ENCODE measurements around the gene ZNF140. TPM values are rescaled to one million over a fixed set of nuclear protein-coding genes. Genes with fewer than 3 reads are reported as not detected.

Gene ZNF140
- total RNA-seq, 1 donor from 2014 or later: 21.4 TPM

DNA sequence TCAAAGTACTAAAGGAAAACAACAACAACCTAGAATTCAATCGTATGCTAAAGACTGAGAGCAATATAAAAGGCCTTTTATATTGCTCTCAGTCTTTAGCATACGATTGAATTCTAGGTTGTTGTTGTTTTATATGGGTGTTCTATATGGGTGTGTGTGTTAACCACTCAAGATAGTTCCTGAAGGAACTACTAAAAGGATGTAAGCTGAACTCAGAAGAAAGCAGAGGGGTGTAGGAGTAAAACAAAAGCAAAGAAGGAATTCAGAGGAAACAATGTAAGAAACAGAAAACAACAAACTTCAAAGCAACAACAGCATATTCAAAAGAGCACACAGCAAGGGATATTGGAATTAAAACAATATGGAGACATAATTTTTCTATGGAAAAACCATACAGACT, 44.0 kb downstream of the ZNF140 start:
- H3K27me3 ChIP-seq (ENCODE audit: control insufficient read depth in 3 of 3, insufficient read depth in 3 of 3, low read length in 3 of 3): no peaks in the 10 kb centered on the region
- H3K4me3 ChIP-seq (ENCODE audit: low read length in 3 of 3): peak overlapping the region in 1 of 3 donors; percentile 16
- no peak overlapping the region for H3K27ac ChIP-seq (ENCODE audit: low read depth, low read length)
- H3K36me3 ChIP-seq (ENCODE audit: control insufficient read depth in 3 of 3, insufficient read depth in 3 of 3, low read length in 3 of 3): peaks cover 44 to 52% (median 45%) of the 10 kb centered on the region in 3 donors
- no peak overlapping the region for H3K9ac ChIP-seq (ENCODE audit: low read depth in 1 of 3, low read length in 3 of 3)
- H3K9me3 ChIP-seq (ENCODE audit: control insufficient read depth in 3 of 3, low read length in 3 of 3): peaks cover 39 to 64% (median 39%) of the 10 kb centered on the region in 3 donors
- H3K4me1 ChIP-seq (ENCODE audit: control insufficient read depth in 3 of 3, insufficient read depth in 3 of 3, low read length in 3 of 3): peaks cover 0 to 2% (median 0%) of the 10 kb centered on the region in 3 donors

DNA sequence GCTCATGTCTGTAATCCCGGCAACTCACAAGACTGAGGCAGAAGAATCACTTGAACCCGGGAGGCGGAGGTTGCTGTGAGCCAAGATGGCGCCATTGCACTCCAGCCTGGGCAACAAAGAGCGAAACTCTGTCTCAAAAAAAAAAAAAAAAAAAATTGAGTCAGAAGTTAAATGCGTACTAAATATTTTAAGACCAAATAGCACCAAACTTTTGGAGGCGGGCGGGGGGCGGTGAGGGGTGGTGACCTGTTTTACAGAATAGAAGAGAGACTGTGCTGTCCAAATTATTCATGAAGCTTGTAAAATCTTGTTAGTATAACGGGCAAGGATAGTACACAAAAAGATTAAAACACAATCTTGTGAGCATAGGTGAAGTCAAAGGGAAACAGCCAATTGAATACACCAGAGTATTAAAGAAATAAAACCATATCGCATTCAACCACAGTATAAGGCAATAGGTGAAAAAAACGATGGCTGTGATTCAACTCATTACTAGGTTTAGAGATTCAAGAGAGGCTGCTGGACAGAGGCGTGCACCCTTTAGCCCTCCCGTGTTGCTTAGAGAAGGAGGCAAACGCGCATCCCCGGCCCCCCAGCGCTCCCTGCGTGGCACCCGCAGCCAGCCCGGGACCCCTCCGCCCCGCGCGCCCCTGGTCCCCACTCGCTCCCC, 48.8 kb downstream of the ZNF140 start:
- Histone ChIP-seq H3K36me3 (ENCODE audit: control insufficient read depth in 3 of 3, insufficient read depth in 3 of 3, low read length in 3 of 3) (peaks cover 26 to 28% (median 26%) of the 10 kb centered on the region in 3 donors), H3K4me3 (ENCODE audit: low read length in 3 of 3) (peak overlapping the region; percentile 72 to 97 (median 75)), H3K9me3 (ENCODE audit: control insufficient read depth in 3 of 3, low read length in 3 of 3) (peaks cover 21 to 31% (median 22%) of the 10 kb centered on the region in 3 donors), H3K4me1 (ENCODE audit: control insufficient read depth in 3 of 3, insufficient read depth in 3 of 3, low read length in 3 of 3) (peaks cover 0 to 2% (median 0%) of the 10 kb centered on the region in 3 donors), H3K9ac (ENCODE audit: low read depth in 1 of 3, low read length in 3 of 3) (peak overlapping the region; percentile 73 to 94 (median 87)), H3K27ac (ENCODE audit: low read depth, low read length) (peak overlapping the region; percentile 85), H3K27me3 (ENCODE audit: control insufficient read depth in 3 of 3, insufficient read depth in 3 of 3, low read length in 3 of 3) (no peaks in the 10 kb centered on the region)

DNA sequence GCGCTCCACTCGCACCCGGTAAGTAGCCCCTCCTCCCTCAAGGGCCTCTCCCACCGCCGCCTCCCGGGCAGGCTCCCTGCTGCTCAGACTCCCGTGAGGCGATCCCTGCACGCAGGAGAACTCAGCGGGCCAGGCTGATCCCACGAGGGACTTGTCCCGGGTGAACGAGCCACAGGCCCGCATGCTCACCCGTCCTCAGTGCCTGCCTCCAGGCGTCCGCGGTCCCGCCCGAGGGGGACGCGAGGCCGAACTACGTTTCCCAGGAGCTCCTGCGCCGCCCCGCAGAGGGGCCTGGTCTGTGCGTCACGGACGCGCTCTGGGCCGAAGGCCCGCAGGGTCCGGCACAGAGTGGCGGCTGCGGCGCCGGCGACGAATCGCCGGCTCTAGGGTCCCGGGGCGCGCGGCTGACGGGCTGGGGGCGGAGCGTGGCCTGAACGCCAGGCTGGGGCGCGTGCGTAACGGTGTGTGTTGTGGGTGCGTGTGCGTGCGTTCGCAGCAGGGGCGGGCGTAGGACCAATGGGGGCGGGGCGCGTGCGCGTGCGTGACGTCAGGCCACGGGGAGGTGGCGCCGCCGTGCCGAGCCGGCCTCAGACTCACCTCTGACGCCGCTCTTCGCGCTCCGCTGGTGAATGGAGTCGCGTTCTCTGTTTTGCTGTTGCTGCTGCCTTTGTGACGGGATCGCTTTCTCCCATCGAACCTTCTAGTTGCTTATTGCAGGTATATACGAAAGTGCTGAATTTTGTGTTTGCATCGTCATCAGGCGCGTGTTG, 49.5 kb downstream of the ZNF140 start, which contains the start of the genes ZNF10 and ZNF891:
Gene ZNF10 (plus strand): TSS at position 590 of the 770 bp plus-strand sequence. CDS start 13,866 bp downstream, outside the sequence.
Gene ZNF891 (minus strand): TSS at position 237 of the 770 bp plus-strand sequence. CDS start 8,356 bp downstream, outside the sequence.
- H3K36me3 ChIP-seq (ENCODE audit: control insufficient read depth in 3 of 3, insufficient read depth in 3 of 3, low read length in 3 of 3): peaks cover 28 to 35% (median 30%) of the 10 kb centered on the region in 3 donors

DNA sequence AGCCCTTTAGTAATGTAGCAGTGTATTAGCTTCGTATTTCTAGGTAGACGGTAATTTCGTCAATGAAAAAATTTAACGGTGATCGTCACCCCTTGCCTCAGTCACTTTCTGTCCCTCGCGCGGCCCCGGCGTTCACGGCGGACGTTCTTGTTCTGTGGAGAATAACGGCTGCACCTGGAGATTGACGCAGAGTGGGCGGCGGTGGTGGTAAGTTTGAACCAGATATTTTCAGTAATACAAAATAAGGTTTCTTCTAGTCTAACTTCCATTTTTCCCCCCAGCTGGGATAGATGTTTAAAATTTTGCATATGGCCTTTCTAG, 50.0 kb downstream of the ZNF140 start:
- peak overlapping the region; percentile 85 for H3K27ac ChIP-seq (ENCODE audit: low read depth, low read length)
- H3K4me3 ChIP-seq (ENCODE audit: low read length in 3 of 3): peak overlapping the region; percentile 75 to 98 (median 97)
- H3K9me3 ChIP-seq (ENCODE audit: control insufficient read depth in 3 of 3, low read length in 3 of 3): peaks cover 20 to 33% (median 25%) of the 10 kb centered on the region in 3 donors
- H3K27me3 ChIP-seq (ENCODE audit: control insufficient read depth in 3 of 3, insufficient read depth in 3 of 3, low read length in 3 of 3): no peaks in the 10 kb centered on the region
- peaks cover 29 to 35% (median 30%) of the 10 kb centered on the region in 3 donors for H3K36me3 ChIP-seq (ENCODE audit: control insufficient read depth in 3 of 3, insufficient read depth in 3 of 3, low read length in 3 of 3)
- peaks cover 0 to 2% (median 0%) of the 10 kb centered on the region in 3 donors for H3K4me1 ChIP-seq (ENCODE audit: control insufficient read depth in 3 of 3, insufficient read depth in 3 of 3, low read length in 3 of 3)
- H3K9ac ChIP-seq (ENCODE audit: low read depth in 1 of 3, low read length in 3 of 3): peak overlapping the region; percentile 73 to 94 (median 87)

More for the DNA sequence above, 49.5 kb downstream of the ZNF140 start, which contains the start of the genes ZNF10 and ZNF891:
- H3K9ac ChIP-seq (ENCODE audit: low read depth in 1 of 3, low read length in 3 of 3): peak within 1 kb of the TSS; percentile 73 to 94 (median 87)
- H3K4me3 ChIP-seq (ENCODE audit: low read length in 3 of 3): peak within 1 kb of the TSS; percentile 75 to 98 (median 97)
- peaks cover 20 to 32% (median 25%) of the 10 kb centered on the region in 3 donors for H3K9me3 ChIP-seq (ENCODE audit: control insufficient read depth in 3 of 3, low read length in 3 of 3)
- H3K27me3 ChIP-seq (ENCODE audit: control insufficient read depth in 3 of 3, insufficient read depth in 3 of 3, low read length in 3 of 3): no peaks in the 10 kb centered on the region
- H3K27ac ChIP-seq (ENCODE audit: low read depth, low read length): peak within 1 kb of the TSS; percentile 85
- H3K4me1 ChIP-seq (ENCODE audit: control insufficient read depth in 3 of 3, insufficient read depth in 3 of 3, low read length in 3 of 3): peaks cover 0 to 2% (median 0%) of the 10 kb centered on the region in 3 donors

DNA sequence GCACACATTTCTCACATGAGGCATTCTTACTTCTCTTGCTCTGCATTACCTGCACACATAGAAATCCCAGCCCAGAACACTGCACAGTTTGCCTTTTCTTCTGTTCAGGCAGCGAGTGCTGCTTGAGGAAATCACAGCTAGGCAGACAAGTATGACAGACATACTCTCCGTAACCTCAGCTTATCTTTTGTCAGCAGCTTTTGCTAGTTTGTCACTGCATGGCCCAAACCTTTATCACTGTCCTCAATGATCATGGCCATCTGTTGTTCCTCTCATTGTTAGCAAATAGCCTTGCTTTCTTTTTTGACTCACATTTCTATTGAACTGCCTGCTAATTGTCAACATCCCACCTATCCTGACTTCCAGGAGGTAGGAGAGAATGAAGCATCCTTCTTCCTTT, 55.0 kb downstream of the ZNF140 start:
- peaks cover 44 to 66% (median 62%) of the 10 kb centered on the region in 3 donors for H3K36me3 ChIP-seq (ENCODE audit: control insufficient read depth in 3 of 3, insufficient read depth in 3 of 3, low read length in 3 of 3)
- peaks cover 24 to 61% (median 30%) of the 10 kb centered on the region in 3 donors for H3K9me3 ChIP-seq (ENCODE audit: control insufficient read depth in 3 of 3, low read length in 3 of 3)
- no peaks in the 10 kb centered on the region for H3K4me1 ChIP-seq (ENCODE audit: control insufficient read depth in 3 of 3, insufficient read depth in 3 of 3, low read length in 3 of 3)
- peak overlapping the region in 1 of 3 donors; percentile 18 for H3K4me3 ChIP-seq (ENCODE audit: low read length in 3 of 3)
- no peaks in the 10 kb centered on the region for H3K27me3 ChIP-seq (ENCODE audit: control insufficient read depth in 3 of 3, insufficient read depth in 3 of 3, low read length in 3 of 3)
- H3K27ac ChIP-seq (ENCODE audit: low read depth, low read length): no peak overlapping the region
- no peak overlapping the region for H3K9ac ChIP-seq (ENCODE audit: low read depth in 1 of 3, low read length in 3 of 3)

DNA sequence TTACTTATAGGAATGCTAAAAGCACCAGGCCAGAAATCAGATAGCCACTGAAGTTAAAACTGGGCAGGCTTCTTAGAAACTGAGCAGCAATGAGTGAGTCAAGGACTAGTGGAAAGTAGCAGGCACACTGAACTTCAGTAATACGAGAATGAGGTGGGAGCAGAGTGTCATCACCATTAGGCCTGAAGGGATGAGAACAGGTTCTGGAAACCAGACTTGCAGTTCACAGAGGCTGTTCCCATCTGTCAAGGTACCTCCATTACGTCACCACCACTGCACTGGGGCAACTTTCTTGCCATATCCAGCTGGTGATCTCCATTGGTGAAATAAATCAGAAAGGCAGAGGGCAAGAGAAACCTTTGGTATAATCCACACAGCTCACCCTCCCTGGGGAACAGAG, 65.3 kb downstream of the ZNF140 start:
- H3K36me3 ChIP-seq (ENCODE audit: control insufficient read depth in 3 of 3, insufficient read depth in 3 of 3, low read length in 3 of 3): peaks cover 38 to 71% (median 68%) of the 10 kb centered on the region in 3 donors
- H3K4me3 ChIP-seq (ENCODE audit: low read length in 3 of 3): peak overlapping the region in 1 of 3 donors; percentile 2
- H3K4me1 ChIP-seq (ENCODE audit: control insufficient read depth in 3 of 3, insufficient read depth in 3 of 3, low read length in 3 of 3): no peaks in the 10 kb centered on the region
- H3K27ac ChIP-seq (ENCODE audit: low read depth, low read length): no peak overlapping the region
- H3K27me3 ChIP-seq (ENCODE audit: control insufficient read depth in 3 of 3, insufficient read depth in 3 of 3, low read length in 3 of 3): no peaks in the 10 kb centered on the region
- no peak overlapping the region for H3K9ac ChIP-seq (ENCODE audit: low read depth in 1 of 3, low read length in 3 of 3)
- peaks cover 23 to 60% (median 24%) of the 10 kb centered on the region in 3 donors for H3K9me3 ChIP-seq (ENCODE audit: control insufficient read depth in 3 of 3, low read length in 3 of 3)

DNA sequence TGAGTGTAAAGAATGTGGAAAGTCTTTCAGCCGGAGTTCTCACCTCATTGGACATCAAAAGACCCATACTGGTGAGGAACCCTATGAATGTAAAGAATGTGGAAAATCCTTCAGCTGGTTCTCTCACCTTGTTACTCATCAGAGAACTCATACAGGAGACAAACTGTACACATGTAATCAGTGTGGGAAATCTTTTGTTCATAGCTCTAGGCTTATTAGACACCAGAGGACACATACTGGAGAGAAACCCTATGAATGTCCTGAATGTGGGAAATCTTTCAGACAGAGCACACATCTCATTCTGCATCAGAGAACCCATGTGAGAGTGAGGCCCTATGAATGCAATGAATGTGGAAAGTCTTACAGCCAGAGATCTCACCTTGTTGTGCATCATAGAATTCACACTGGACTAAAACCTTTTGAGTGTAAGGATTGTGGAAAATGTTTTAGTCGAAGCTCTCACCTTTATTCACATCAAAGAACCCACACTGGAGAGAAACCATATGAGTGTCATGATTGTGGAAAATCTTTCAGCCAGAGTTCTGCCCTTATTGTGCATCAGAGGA, 75.5 kb downstream of the ZNF140 start:
- H3K9me3 ChIP-seq (ENCODE audit: control insufficient read depth in 3 of 3, low read length in 3 of 3): peaks cover 33 to 72% (median 48%) of the 10 kb centered on the region in 3 donors

More for the DNA sequence above, 75.5 kb downstream of the ZNF140 start:
- Histone ChIP-seq H3K27ac (ENCODE audit: low read depth, low read length) (no peak overlapping the region), H3K36me3 (ENCODE audit: control insufficient read depth in 3 of 3, insufficient read depth in 3 of 3, low read length in 3 of 3) (peaks cover 48 to 70% (median 67%) of the 10 kb centered on the region in 3 donors), H3K27me3 (ENCODE audit: control insufficient read depth in 3 of 3, insufficient read depth in 3 of 3, low read length in 3 of 3) (no peaks in the 10 kb centered on the region), H3K9ac (ENCODE audit: low read depth in 1 of 3, low read length in 3 of 3) (no peak overlapping the region), H3K4me1 (ENCODE audit: control insufficient read depth in 3 of 3, insufficient read depth in 3 of 3, low read length in 3 of 3) (no peaks in the 10 kb centered on the region), H3K4me3 (ENCODE audit: low read length in 3 of 3) (peak overlapping the region in 1 of 3 donors; percentile 32)

Other genes starting within 250 kb of the ZNF140 start
- 14.1 TPM for gene CHFR, start 193.3 kb upstream of the ZNF140 start, total RNA-seq
- gene ZNF605, start 124.6 kb upstream of the ZNF140 start, total RNA-seq: 6.3 TPM
- 8.4 TPM for gene ZNF26, start 94.6 kb upstream of the ZNF140 start, total RNA-seq
- 20.9 TPM for gene ZNF84, start 43.4 kb upstream of the ZNF140 start, total RNA-seq
- gene ZNF891, start 49.4 kb downstream of the ZNF140 start, total RNA-seq: 2.1 TPM
- 8.4 TPM for gene ZNF10, start 49.7 kb downstream of the ZNF140 start, total RNA-seq
- 15.7 TPM for gene ZNF268, start 100.6 kb downstream of the ZNF140 start, total RNA-seq
- not detected for gene ANHX, start 155.0 kb downstream of the ZNF140 start, total RNA-seq